ENCODE results near the gene VSIG2.

VSIG2 gene

GRCh38 chr11:124763156-124763947 is 11.3 kb upstream of the VSIG2 start:
- DNase-seq (ENCODE audit: low read depth) = peak; percentile 77

GRCh38 chr11:124762624-124763155 is 10.6 kb upstream of the VSIG2 start:
- DNase-seq (ENCODE audit: low read depth) = no peak

GRCh38 chr11:124762105-124762623 is 10.1 kb upstream of the VSIG2 start, which contains the start of gene ESAM:
Gene ESAM, minus strand, starts transcription at chr11:124762290. Its CDS starts 136 bp downstream, at chr11:124762154.
- DNase-seq (ENCODE audit: low read depth) = peak; percentile 63

- DNase-seq (ENCODE audit: low read depth) = no peak
Observed at GRCh38 chr11:124761301-124762104, 9.4 kb upstream of the VSIG2 start.

- DNase-seq (ENCODE audit: low read depth) = no peak
Observed at GRCh38 chr11:124760806-124761205, 8.8 kb upstream of the VSIG2 start.

- DNase-seq (ENCODE audit: low read depth) = no peak
Observed at GRCh38 chr11:124760205-124760652, 8.2 kb upstream of the VSIG2 start.

- DNase-seq (ENCODE audit: low read depth) = no peak
Observed at GRCh38 chr11:124759266-124760204, 7.5 kb upstream of the VSIG2 start.

- DNase-seq (ENCODE audit: low read depth) = peak; percentile 72
Observed at GRCh38 chr11:124758355-124759265, 6.6 kb upstream of the VSIG2 start.

GRCh38 chr11:124757320-124757719 is 5.3 kb upstream of the VSIG2 start:
- DNase-seq (ENCODE audit: low read depth) = no peak

- no peak for DNase-seq (ENCODE audit: low read depth)
Observed at GRCh38 chr11:124756753-124757227, 4.7 kb upstream of the VSIG2 start.

- DNase-seq (ENCODE audit: low read depth) = no peak
Observed at GRCh38 chr11:124756033-124756752, 4.1 kb upstream of the VSIG2 start.

GRCh38 chr11:124754710-124755109 is 2.7 kb upstream of the VSIG2 start:
- no peak for DNase-seq (ENCODE audit: low read depth)

- DNase-seq (ENCODE audit: low read depth) = no peak
Observed at GRCh38 chr11:124754309-124754708, 2.3 kb upstream of the VSIG2 start.

GRCh38 chr11:124753624-124754023 is 1.6 kb upstream of the VSIG2 start:
- no peak for DNase-seq (ENCODE audit: low read depth)

GRCh38 chr11:124753205-124753604 is 1.1 kb upstream of the VSIG2 start:
- no peak for DNase-seq (ENCODE audit: low read depth)

- no peak for DNase-seq (ENCODE audit: low read depth)
Observed at GRCh38 chr11:124752471-124753102, 532 bp upstream of the VSIG2 start.

GRCh38 chr11:124751391-124751740 is 689 bp downstream of the VSIG2 start:
- no peak for DNase-seq (ENCODE audit: low read depth)

- no peak for DNase-seq (ENCODE audit: low read depth)
Observed at GRCh38 chr11:124749912-124750311, 2.1 kb downstream of the VSIG2 start.

Data from activated T-cell treated with anti-CD3 and anti-CD28 coated beads for 48 hours (primary cell).